ENCODE data around the gene KDM2A.
"Not testable (repeated sequence)": the region's sequence is repeated elsewhere in the genome, so short reads cannot be mapped to it uniquely, and the experiment has no call there.

The KDM2A gene

DNA sequence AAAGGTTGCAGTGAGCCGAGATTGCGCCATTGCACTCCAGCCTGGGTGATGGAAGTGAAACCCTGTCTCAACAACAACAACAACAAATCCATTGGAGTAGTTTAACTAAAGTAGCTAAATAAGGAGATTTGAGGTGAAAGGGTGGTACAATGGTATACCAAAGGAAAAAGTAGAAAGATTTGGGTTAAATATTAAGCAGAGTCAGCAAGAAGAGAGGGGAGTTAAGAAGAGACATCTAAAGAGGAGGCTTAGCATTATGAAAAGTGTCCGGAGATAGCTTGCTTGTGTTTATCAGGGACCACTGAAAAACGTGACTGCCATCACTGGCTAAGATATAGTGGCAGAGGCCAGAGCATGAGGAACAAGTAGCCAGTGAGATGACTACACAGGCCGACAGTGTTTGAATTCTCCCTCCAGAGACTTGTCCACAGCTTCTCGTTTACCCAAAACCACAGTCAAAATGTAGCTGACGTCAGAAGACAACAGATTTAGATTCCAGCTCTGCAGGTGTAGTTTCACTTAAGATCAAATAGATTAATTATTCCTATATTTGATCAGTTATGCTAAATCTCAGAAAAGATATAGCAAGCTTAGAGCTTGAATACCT, 114.6 kb downstream of the KDM2A start:
- in situ Hi-C loops (cut with MboI; ENCODE audit: low sequenced_read_pairs) = no loop called here

DNA sequence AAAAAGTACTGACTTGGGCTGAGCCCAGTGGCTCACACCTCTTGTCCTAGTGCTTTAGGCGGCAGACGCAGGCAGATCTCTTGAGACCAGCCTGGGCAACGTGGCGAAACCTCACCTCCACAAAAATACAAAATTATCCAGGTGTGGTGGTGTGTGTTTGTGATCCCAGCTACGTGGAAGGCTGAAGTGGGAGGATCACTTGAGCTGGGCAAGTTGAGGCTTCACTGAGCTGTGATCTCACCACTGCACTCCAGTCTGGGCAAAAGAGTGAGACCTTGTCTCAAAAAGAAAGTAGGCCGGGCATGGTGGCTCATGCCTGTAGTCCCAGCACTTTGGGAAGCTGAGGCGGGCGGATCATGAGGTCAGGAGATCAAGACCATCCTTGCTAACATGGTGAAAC, 115.5 kb downstream of the KDM2A start:
- in situ Hi-C loops (cut with MboI; ENCODE audit: low sequenced_read_pairs) = not testable (repeated sequence)

DNA sequence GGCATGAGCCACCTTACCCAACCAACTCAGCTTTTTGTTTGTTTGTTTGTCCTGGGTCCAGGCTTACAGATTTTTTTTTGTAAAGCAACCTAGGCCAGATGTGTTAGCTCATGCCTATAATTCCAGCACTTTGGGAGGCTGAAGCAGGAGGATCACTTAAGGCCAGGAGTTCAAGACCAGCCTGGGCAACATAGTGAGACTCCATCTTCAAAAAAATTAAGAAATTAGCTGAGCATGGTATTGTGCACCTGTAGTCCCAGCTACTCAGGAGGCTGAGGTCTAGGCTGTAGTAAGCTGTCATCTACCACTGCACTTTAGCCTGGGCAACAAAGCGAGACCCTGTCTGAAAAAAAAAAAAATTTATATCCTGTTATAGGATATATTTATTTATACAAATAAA, 118.5 kb downstream of the KDM2A start:
- in situ Hi-C loops (cut with MboI; ENCODE audit: low sequenced_read_pairs) = no loop called here

DNA sequence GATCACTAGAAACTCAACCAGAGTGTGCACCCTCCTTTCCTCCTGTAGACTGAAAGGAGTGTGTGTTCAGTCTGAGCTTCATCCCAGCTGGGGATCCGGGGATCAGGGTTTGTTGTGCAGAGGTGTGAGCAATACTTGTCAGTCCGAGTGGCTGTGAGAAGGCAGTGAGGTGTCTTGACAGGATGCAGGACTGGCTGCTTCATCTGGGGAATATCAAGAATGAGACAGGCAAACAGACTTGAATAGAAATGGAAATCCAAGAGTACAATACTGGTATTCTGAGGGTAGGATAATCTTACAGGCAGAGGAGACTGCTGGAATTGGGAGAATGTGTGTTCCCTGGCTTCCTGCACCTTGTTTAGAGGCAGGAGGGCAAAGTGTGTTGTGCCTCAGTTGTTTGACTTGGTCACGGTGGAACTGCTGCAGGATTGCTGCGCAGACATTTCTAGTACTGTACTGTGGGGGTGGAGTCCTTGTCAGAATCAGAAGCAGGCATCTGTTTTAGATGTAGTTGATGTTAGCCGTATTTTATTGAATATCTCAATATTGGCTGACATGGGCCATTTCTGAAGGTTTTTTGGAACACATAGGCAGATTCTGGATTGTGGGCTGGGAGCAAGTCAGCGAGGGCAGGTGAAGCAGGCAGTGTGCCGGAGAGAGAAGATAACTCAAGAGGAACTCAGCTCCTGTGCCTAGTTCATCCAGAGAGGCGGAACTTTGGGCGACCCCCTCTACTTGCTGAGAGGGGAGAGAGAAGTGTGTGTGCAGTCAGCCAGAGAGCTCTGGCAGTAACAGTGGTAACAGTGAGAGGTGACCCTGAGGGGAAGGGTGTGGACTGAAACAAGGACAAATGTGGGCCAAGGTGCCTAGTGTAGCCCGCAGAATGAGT, 120.1 kb downstream of the KDM2A start:
- in situ Hi-C loops (cut with MboI; ENCODE audit: low sequenced_read_pairs) = no loop called here

DNA sequence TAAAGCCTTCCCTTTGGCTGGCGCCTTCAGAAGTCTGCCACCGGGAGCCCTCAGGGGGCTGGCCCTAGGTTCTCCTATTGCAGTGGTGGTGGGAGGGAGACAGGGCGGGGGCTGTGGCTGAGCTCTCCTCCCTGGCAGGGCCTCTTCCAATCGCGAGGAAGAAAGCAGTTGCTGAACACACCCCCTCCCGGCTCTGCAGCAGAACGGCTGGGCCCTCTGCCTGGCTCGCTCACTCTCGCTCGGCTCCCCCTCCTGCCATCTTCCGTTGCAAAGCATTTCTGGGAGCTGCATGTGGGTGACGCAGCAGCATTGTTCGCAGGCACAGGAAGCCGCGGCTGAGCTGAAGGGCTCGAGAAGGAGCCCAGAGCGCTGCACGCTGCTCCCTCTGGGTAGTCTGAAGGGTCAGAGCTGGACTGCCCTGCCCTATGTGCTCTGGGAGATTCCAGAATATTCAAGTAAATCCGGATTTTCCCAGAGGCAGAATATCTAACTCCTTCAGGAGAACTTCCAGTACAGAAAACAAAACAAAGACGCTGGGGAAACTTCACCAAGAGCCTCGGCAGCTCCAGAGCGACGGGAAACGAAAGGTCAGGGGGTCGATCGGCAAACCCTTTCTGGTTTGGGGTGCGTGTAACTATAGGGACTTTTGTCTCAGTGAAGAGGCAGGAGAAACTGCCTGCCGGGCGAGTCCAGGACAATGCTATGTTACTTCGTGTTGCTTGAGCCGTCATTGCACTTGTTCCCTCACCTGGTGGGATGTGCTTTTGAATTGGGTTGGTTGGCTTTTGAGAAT, 120.9 kb downstream of the KDM2A start:
- in situ Hi-C loops (cut with MboI; ENCODE audit: low sequenced_read_pairs) = no loop called here

DNA sequence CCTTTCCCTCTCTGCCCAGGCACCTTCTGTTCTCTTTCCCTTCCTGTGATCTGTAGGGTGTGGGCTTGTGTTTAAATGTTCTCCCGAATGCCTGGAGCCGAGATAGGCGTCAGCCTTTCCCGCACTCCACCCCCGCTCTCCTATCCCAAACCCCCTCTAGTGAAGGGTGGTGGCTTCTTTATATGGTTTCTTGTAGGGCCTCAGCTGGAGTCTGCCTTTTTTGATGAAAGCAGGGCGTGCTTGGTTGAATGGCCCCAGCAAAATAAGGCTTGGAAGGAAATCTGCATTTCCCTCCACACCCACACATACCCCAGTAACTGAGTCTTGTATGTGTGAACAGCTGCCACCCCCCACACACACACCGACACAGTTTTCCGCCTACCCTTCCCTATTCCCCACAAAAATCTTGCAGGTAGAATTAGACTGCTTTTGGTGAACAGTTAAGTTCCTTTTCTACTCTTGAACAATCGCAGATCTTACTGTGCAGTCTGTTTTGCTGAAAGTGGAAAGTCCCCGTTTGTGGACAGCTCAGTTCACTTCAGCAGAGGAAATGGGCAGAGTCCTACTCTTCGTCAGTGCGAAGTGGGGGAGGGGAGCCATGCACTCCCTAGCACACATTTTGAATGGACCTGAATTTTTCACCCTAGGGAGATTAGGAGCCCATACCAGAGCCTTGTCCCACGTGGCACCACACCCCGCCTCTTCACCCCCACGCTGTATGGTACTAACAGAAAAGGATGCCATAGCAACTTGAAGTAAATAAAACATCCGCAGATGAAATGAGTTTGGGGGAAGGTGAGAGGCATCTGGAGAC, 121.7 kb downstream of the KDM2A start:
- in situ Hi-C loops (cut with MboI; ENCODE audit: low sequenced_read_pairs) = no loop called here

DNA sequence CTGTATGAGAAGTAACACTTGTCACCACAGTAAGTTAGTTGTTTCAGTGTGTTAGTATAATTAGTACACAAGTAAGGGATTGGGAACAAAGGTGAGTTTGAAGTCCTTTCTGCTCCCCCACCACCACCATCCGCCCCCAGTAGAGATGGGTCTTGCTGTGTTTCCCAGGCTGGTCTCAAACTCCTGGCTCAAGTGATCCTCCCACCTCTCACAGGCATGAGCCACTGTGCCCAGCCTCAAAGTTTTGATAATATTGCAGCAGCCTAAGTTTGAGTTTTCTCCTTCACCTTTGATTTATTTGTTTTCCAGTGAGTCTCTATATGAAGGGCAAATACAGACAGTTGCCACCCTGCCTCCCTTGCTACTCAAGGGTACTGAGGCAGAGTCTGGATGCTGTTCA, 123.5 kb downstream of the KDM2A start:
- in situ Hi-C loops (cut with MboI; ENCODE audit: low sequenced_read_pairs) = no loop called here

DNA sequence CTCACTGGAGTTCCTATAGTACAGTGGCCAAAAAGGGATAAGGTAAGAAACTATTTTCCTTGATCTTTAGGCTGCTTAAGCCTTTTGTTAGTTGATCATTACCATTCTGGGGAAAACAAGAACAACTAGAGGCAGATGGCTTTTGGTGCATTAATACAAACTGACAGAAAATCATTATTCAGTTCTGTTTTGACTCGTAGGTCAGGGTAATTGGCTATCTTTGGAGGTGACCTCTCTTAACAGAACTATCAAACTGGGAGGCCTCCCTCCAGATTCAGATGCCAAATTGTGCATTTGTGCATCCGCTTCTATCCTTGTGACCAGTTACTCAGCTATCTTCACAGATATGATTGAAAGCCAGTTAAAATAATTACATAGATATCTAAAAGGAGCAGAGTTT, 124.0 kb downstream of the KDM2A start:
- in situ Hi-C loops (cut with MboI; ENCODE audit: low sequenced_read_pairs) = no loop called here

DNA sequence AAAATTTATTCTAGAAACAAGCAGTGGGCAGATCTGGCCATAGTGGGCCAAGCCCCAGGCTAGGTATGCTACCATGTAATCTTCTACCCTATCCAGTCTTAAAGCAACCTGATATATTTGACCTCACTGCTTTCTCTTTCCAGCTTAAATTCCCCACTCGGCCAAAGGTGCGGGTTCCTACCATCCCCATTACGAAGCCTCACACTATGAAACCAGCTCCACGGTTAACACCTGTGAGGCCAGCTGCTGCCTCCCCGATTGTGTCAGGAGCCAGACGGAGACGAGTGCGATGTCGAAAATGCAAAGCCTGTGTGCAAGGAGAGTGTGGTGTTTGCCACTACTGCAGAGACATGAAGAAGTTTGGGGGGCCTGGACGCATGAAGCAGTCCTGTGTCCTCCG, 126.0 kb downstream of the KDM2A start:
- in situ Hi-C loops (cut with MboI; ENCODE audit: low sequenced_read_pairs) = no loop called here

DNA sequence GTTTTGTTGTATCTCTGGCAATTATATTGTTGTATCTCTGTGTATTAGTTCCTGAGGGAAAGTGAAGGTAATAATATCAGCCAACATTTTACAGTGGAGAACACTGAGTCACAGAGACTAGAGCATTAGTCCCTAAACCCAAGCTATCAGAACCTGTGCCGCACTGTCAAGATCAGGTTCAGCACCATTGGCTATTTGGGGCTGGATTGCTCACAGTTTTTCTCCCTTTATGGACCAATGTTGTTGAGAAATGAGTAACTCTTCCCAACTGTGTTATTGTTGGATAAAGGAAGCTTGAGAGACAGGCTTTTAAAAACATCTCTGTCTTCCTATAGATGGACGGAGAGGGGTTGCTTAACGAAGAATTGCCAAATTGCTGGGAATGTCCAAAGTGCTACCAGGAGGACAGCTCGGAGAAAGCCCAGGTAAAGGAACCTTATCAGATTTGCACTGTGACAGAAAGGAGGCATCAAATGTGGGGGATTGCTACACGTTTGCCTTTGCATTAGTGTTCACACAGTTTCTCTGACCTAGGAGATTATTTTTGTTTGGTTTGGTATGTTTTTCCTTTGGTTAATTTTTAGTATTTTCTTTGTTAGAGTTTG, 129.0 kb downstream of the KDM2A start:
- in situ Hi-C loops (cut with MboI; ENCODE audit: low sequenced_read_pairs) = no loop called here

DNA sequence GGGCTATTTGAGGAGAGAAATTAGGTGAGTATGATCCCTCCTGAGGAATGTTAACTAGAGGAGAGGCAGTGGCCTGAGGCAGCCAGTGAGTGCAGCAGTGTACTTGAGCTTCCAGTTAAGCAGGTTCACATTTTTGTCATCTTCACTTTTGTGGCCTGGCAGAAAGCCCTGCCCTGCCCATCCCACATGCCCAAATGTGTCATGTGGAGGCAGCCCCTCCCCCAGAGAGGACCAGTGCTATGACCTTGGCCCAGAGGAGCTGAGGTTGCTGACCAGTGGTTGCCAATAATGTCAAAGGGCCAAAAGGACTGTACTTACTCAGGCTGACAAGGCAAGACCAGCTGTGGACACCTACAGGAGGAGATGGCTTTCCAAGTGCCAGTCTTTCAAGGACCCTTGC, 129.6 kb downstream of the KDM2A start:
- in situ Hi-C loops (cut with MboI; ENCODE audit: low sequenced_read_pairs) = no loop called here

DNA sequence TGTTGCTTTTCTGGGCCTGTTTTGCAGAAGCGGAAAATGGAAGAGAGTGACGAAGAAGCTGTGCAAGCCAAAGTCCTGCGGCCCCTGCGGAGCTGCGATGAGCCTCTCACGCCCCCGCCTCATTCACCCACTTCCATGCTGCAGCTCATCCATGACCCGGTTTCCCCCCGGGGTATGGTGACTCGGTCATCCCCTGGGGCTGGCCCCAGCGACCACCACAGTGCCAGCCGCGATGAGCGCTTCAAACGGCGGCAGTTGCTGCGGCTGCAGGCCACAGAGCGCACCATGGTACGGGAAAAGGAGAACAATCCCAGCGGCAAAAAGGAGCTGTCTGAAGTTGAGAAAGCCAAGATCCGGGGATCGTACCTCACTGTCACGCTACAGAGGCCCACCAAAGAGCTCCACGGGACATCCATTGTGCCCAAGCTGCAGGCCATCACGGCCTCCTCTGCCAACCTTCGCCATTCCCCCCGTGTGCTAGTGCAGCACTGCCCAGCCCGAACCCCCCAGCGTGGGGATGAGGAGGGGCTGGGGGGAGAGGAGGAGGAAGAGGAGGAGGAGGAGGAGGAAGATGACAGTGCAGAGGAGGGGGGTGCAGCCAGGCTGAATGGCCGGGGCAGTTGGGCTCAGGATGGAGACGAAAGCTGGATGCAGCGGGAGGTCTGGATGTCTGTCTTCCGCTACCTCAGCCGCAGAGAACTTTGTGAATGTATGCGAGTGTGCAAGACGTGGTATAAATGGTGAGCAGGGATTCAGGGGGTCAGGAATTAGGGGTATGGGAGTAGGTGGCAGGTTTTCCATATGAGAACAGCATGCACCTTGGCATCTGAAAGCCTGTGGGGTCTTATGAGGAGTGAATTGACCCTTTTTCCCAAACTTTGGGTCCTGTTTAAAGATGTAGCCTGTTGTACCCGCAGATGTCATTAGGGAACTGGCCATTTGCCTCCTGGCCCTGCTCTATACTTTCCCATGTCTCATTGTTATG, 131.3 kb downstream of the KDM2A start:
- in situ Hi-C loops (cut with MboI; ENCODE audit: low sequenced_read_pairs) = loop anchor here (10.0 kb wide), 1 partner anchor 134 kb away; no protein-coding TSS in a partner anchor

DNA sequence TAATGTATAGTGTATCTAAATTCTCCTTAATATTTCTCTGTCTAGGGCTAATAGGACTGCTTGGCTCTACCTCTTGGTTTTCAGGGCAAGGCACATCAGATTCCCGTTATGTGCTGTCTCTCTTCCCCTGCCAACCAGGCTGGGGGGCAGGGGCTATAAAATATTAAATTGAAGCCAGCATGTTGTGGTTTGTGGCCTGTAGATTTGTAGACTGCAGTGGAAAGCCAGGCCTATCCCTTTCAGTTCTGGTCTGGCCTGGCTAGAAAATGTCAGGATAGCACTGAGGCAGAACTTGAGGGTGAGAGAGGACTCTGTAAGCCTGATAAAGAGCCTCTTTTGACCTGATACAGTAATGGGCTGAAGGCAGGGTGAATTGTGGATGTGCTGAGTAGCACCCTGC, 132.8 kb downstream of the KDM2A start:
- in situ Hi-C loops (cut with MboI; ENCODE audit: low sequenced_read_pairs) = loop anchor here (10.0 kb wide), 1 partner anchor 133 kb away; no protein-coding TSS in a partner anchor

DNA sequence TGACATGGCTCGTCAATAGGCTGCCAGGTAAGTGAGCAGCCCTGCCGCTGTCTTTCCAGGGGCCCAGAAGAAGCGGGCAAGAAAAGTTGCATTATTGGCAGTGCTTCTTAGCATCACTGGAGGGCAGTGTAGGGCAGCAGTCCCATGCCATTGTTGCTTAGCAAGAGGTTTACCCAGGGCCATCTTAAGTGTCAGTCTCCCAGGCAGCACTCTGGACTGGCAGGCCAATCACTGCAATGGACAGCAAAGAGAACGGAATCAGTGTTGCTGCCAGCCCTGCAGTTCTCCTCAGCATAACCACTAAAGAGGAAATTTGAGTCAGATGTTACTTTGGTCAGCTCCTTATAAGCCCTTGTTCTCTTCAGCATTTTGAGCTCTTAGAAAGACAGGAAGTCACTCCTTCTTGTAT, 133.8 kb downstream of the KDM2A start:
- in situ Hi-C loops (cut with MboI; ENCODE audit: low sequenced_read_pairs) = loop anchor here (10.0 kb wide), 1 partner anchor 132 kb away; no protein-coding TSS in a partner anchor

DNA sequence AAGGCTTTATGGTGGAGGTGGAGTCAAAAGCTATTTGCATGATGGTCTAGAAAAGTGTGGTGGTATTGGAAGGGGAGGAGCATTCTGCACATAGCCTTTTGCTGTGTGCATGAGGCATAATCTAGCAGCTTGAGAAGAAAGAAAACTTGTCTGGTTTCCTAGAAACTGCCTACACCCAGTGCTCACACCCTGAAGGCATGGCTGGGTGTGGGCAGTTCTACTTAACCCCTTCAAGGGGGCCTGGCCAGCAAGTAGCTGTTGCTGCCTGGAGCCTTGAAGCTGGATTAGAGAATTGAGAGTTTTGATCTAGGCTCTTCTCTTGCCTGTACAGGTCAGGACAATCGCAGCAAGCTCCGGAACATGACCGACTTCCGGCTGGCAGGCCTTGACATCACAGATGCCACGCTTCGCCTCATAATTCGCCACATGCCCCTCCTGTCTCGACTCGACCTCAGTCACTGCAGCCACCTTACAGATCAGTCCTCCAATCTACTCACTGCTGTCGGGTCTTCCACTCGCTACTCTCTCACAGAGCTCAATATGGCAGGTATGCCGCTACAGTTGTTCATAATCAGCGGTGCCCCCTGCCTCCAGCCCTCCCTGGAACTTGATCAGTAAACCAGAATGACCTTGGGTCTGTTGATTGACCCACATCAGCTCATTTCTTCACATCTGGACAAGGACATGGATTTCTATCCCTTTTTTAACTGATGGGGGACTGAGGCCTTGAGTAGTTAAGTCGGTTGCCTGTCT, 135.0 kb downstream of the KDM2A start:
- in situ Hi-C loops (cut with MboI; ENCODE audit: low sequenced_read_pairs) = loop anchor here (10.0 kb wide), 1 partner anchor 131 kb away; no protein-coding TSS in a partner anchor

DNA sequence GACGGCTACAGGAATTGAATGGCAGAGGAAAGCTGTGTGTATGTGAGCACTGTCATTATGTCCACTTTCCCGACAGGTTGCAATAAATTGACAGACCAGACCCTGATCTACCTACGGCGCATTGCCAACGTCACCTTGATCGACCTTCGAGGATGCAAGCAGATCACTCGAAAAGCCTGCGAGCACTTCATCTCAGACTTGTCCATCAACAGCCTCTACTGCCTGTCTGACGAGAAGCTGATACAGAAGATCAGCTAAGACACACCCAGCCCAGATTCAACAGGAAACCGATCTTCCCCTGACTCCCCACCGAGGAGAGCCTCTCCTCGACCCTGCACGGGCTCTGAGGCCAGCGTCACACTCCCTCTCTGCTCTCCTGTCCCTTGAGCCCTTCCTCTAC, 135.7 kb downstream of the KDM2A start:
- in situ Hi-C loops (cut with MboI; ENCODE audit: low sequenced_read_pairs) = loop anchor here (10.0 kb wide), 1 partner anchor 130 kb away; no protein-coding TSS in a partner anchor

DNA sequence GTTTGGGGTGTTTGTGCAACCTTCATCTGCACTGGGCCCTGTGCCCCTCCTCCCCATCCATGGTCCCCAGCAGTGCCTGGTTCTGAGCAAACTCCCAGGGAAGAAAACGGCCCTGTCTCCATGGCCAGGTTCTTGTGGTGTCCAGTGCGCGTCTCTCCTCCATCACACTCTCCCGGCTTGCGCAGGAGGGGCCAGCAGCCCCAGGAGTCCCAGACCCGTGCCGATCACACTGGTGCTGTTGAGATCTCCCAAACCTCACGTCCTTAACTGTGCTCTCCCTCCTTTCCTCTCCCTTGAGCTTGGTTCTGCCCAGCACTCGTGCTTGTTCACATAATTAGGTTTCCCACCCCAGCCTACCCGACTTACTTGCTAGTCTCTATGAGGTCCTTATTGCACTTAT, 136.3 kb downstream of the KDM2A start:
- in situ Hi-C loops (cut with MboI; ENCODE audit: low sequenced_read_pairs) = loop anchor here (10.0 kb wide), 1 partner anchor 129 kb away; no protein-coding TSS in a partner anchor

DNA sequence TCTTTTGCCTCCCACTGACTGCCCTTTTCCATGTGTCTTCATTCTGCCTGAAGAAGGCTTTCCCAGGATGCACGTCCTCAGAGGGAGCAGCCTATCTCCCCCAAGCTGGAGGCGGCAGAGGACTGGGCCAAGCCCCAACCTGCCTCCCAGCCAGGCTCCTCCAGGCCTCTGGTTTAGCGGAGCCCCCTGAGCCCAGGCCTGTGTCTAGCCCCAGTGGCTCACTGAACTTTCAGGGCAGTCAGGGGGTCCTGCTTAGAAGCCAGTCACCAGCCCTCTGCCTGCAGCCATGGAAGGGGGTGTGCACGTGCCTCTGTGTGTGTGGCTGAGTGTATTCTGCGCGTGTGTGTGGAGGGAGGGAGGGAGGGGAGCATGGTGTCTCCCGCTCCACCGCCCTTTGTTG, 136.8 kb downstream of the KDM2A start:
- in situ Hi-C loops (cut with MboI; ENCODE audit: low sequenced_read_pairs) = loop anchor here (10.0 kb wide), 1 partner anchor 129 kb away; no protein-coding TSS in a partner anchor

Data from HL-60/S4 treated with phorbol 12-myristate 13-acetate at 8.2 ng/mL for 4 days and 3 days (cell line).